Stimulated activated naive CD8-positive, alpha-beta T cell treated with anti-CD3 and anti-CD28 coated beads, Interleukin-15, Interleukin-2, amounts not matched to agents 100 ng/mL and 50 ng/mL, for 24 hours (primary cell): ENCODE data around the gene TMEM63A.
A peak's percentile ranks its signal among the peaks of the same experiment; 100 is the strongest.
"Not testable (repeated sequence)": the region's sequence is repeated elsewhere in the genome, so short reads cannot be mapped to it uniquely, and the experiment has no call there.

ENCODE experiments used
- H3K27ac Mint-ChIP-seq: one replicate; pipeline ENCODE4 v1.8.0; 2021; ENCODE audit warnings: mild to moderate bottlenecking, mixed read lengths
- H3K27me3 Mint-ChIP-seq: one replicate; pipeline ENCODE4 v1.8.0; 2021; ENCODE audit warnings: mixed read lengths
- H3K36me3 Mint-ChIP-seq: one replicate; pipeline ENCODE4 v1.8.0; 2021; ENCODE audit warnings: low read depth, mixed read lengths
- H3K4me1 Mint-ChIP-seq: one replicate; pipeline ENCODE4 v1.8.0; 2021; ENCODE audit warnings: low read depth, mixed read lengths
- H3K4me3 Mint-ChIP-seq: one replicate; pipeline ENCODE4 v1.8.0; 2021; ENCODE audit warnings: mild to moderate bottlenecking, mixed read lengths
- H3K9me3 Mint-ChIP-seq: one replicate; pipeline ENCODE4 v1.8.0; 2021; ENCODE audit warnings: mixed read lengths

The TMEM63A gene

GRCh38 chr1:225896937-225897549 is 14.9 kb upstream of the TMEM63A start:
- Mint-ChIP-seq H3K9me3 (no peaks in the 10 kb centered on the region), H3K27ac (peak overlapping the region; percentile 82), H3K4me3 (peak overlapping the region; percentile 37), H3K4me1 (peaks cover 38% of the 10 kb centered on the region), H3K27me3 (no peaks in the 10 kb centered on the region), H3K36me3 (no peaks in the 10 kb centered on the region)

DNA sequence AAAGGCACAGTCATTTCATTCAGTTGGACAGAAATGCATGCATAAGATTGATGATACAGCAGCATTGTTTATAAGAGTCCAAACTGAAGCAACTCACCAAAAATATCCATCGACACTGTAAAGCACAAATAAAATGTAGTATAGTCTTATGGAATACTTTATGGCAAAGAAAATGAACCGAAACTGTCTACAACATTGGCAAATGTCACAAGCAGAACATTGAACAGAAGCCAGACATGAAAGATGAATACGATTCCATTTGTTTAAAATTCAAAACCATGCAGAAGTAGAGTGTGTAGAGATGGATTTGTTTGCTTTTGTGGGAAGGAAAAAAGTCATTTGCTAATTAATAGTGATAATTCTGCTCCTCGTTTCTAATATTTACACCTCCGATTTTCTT is 14.3 kb upstream of the TMEM63A start:
- Mint-ChIP-seq H3K9me3 (no peaks in the 10 kb centered on the region), H3K4me1 (peaks cover 42% of the 10 kb centered on the region), H3K4me3 (peak overlapping the region; percentile 15), H3K27ac (peak overlapping the region; percentile 82), H3K36me3 (no peaks in the 10 kb centered on the region), H3K27me3 (no peaks in the 10 kb centered on the region)

- Mint-ChIP-seq H3K9me3 (no peaks in the 10 kb centered on the region), H3K27me3 (no peaks in the 10 kb centered on the region), H3K36me3 (no peaks in the 10 kb centered on the region), H3K4me1 (peaks cover 25% of the 10 kb centered on the region), H3K4me3 (no peak overlapping the region), H3K27ac (no peak overlapping the region)
Measured at GRCh38 chr1:225892307-225892706, 10.1 kb upstream of the TMEM63A start.

- peaks cover 16% of the 10 kb centered on the region for H3K4me1 Mint-ChIP-seq
- no peaks in the 10 kb centered on the region for H3K9me3 Mint-ChIP-seq
- H3K36me3 Mint-ChIP-seq, result no peaks in the 10 kb centered on the region
- H3K27ac Mint-ChIP-seq, result peak overlapping the region; percentile 36
- H3K27me3 Mint-ChIP-seq, result no peaks in the 10 kb centered on the region
- H3K4me3 Mint-ChIP-seq, result no peak overlapping the region
Measured at GRCh38 chr1:225891229-225891972, 9.2 kb upstream of the TMEM63A start.

DNA sequence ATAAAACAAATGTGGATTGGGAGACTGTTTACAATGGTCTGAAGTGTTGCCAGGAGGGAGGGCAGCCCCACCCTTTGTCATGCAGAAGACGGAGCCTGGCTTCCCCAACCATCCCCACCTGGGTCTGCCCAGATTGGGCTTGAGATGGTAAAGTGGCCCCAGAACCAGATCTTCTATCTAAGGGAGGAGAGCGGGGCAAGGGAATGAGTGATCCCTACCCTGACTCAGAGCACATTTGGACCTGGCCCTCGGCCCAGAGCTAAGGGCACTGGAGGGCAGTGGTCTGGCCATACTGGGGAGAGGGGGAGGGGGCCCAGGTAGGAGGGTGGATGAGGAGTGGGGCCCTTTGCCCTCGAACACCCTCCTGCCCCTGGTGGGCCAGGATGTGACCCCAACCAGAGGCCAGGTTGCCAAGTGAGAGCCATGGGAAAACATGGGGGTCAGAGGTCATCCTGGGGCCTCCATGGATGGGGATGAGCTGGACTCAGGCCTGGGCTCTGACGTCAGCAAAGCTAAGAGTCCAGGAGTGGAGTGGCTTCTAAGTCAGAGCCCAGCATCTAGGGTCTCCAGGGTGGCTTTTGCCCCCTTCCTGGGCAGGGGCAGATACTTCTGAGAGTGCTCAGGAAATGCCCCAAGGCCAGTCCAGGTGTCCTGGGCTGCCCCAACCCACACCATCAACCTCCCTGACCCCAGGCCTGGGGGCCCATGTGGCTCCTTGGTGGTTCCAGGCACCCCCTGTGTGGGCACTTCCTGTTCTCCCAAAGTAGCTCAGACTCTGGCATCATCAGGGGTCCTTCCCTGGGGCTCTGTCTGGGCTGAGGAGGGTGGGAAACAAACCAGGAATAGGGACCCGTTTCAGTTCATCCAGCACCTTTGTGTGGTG is 8.4 kb upstream of the TMEM63A start:
- Mint-ChIP-seq H3K36me3 (no peaks in the 10 kb centered on the region), H3K27ac (no peak overlapping the region), H3K9me3 (no peaks in the 10 kb centered on the region), H3K4me3 (no peak overlapping the region), H3K27me3 (no peaks in the 10 kb centered on the region), H3K4me1 (peaks cover 9% of the 10 kb centered on the region)

DNA sequence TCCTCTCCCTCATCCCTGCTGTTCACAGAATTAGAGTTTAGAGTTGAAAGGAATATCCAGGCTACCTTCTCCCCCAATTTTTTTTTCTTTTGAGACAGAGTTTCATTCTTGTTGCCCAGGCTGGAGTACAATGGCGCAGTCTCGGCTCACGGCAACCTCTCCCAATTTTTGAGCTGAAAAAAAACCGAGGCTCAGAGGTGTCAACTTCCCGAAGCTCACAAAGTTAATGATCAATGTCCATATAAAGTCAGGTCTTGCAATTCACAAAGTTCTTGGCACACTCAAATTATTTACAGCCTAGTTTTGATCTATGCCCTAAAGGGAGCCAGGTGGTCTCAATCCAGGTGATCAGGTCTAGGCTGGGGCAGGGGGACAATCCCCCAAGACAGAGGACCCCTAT is 7.6 kb upstream of the TMEM63A start:
- Mint-ChIP-seq H3K27me3 (no peaks in the 10 kb centered on the region), H3K4me1 (peaks cover 9% of the 10 kb centered on the region), H3K27ac (peak overlapping the region; percentile 5), H3K36me3 (no peaks in the 10 kb centered on the region), H3K9me3 (no peaks in the 10 kb centered on the region), H3K4me3 (no peak overlapping the region)

- peak within 1 kb of the TSS; percentile 5 for H3K27ac Mint-ChIP-seq
- no peaks in the 10 kb centered on the region for H3K36me3 Mint-ChIP-seq
- H3K4me1 Mint-ChIP-seq, result peaks cover 9% of the 10 kb centered on the region
- no peak within 1 kb of the TSS for H3K4me3 Mint-ChIP-seq
- no peaks in the 10 kb centered on the region for H3K27me3 Mint-ChIP-seq
- H3K9me3 Mint-ChIP-seq, result no peaks in the 10 kb centered on the region
Measured at GRCh38 chr1:225888898-225889601, 6.9 kb upstream of the TMEM63A start, which contains the start of gene LEFTY1. Gene LEFTY1, minus strand, starts transcription at chr1:225889146. Its CDS starts 80 bp downstream, at chr1:225889066.

GRCh38 chr1:225888289-225888897 is 6.2 kb upstream of the TMEM63A start:
- H3K4me3 Mint-ChIP-seq, result no peak overlapping the region
- no peak overlapping the region for H3K27ac Mint-ChIP-seq
- no peaks in the 10 kb centered on the region for H3K27me3 Mint-ChIP-seq
- H3K4me1 Mint-ChIP-seq, result peaks cover 15% of the 10 kb centered on the region
- H3K36me3 Mint-ChIP-seq, result no peaks in the 10 kb centered on the region
- H3K9me3 Mint-ChIP-seq, result no peaks in the 10 kb centered on the region

- not testable (repeated sequence) for H3K27me3 Mint-ChIP-seq, H3K9me3 Mint-ChIP-seq, H3K4me3 Mint-ChIP-seq, H3K36me3 Mint-ChIP-seq, H3K27ac Mint-ChIP-seq
- peaks cover 19% of the 10 kb centered on the region for H3K4me1 Mint-ChIP-seq
Measured at GRCh38 chr1:225887554-225888288, 5.5 kb upstream of the TMEM63A start.

DNA sequence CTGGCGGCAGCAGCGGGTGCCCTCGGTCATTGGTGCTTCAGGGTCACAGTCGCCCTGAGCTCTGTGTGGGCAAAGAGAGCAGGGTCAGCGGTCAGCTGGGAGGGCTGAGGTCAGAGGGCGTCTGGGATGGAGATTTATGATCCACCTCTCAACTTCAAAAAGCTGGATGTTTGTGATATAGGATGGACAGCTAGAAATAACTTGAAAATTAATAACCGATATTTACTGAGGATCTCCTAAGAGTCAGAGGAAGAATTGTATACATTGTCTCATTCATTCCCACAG is 4.8 kb upstream of the TMEM63A start:
- no peaks in the 10 kb centered on the region for H3K9me3 Mint-ChIP-seq
- H3K36me3 Mint-ChIP-seq, result no peaks in the 10 kb centered on the region
- H3K27me3 Mint-ChIP-seq, result no peaks in the 10 kb centered on the region
- H3K27ac Mint-ChIP-seq, result no peak overlapping the region
- H3K4me1 Mint-ChIP-seq, result peaks cover 19% of the 10 kb centered on the region
- no peak overlapping the region for H3K4me3 Mint-ChIP-seq

- no peak overlapping the region for H3K4me3 Mint-ChIP-seq
- H3K9me3 Mint-ChIP-seq, result no peaks in the 10 kb centered on the region
- no peaks in the 10 kb centered on the region for H3K36me3 Mint-ChIP-seq
- no peaks in the 10 kb centered on the region for H3K27me3 Mint-ChIP-seq
- H3K4me1 Mint-ChIP-seq, result peaks cover 15% of the 10 kb centered on the region
- H3K27ac Mint-ChIP-seq, result no peak overlapping the region
Measured at GRCh38 chr1:225886159-225887029, 4.2 kb upstream of the TMEM63A start.

DNA sequence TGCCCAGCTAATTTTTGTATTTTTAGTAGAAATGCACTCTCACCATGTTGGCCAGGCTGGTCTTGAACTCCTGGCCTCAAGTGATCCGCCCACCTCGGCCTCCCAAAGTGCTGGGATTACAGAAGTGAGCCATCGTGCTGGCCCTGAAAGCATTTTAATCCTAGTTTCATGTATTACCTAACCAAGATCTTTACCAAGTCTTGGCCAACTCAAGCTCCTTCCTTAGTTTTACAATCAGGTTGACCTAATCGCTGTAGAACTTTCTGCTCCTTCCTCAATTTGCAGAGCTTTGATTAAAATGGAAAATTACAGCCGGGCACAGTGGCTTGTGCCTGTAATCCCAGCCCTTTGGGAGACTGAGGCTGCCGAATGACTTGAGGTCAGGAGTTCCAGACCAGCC is 3.2 kb upstream of the TMEM63A start:
- Mint-ChIP-seq H3K27me3 (no peaks in the 10 kb centered on the region), H3K36me3 (no peaks in the 10 kb centered on the region), H3K27ac (no peak overlapping the region), H3K4me1 (peaks cover 22% of the 10 kb centered on the region), H3K4me3 (no peak overlapping the region), H3K9me3 (no peaks in the 10 kb centered on the region)

GRCh38 chr1:225883616-225884265 is 1.6 kb upstream of the TMEM63A start:
- H3K36me3 Mint-ChIP-seq, result no peaks in the 10 kb centered on the region
- H3K27ac Mint-ChIP-seq, result peak overlapping the region; percentile 69
- H3K9me3 Mint-ChIP-seq, result no peaks in the 10 kb centered on the region
- H3K4me3 Mint-ChIP-seq, result peak overlapping the region; percentile 86
- no peaks in the 10 kb centered on the region for H3K27me3 Mint-ChIP-seq
- H3K4me1 Mint-ChIP-seq, result peaks cover 38% of the 10 kb centered on the region
